GM18951 (cell line): ENCODE data around the gene PTPRR.

Source experiments
- POLR2A ChIP-seq: IDR thresholded peaks from 4 replicates; pipeline ENCODE4 v1.6.1; 2011; ENCODE audit warnings: mild to moderate bottlenecking; ENCODE audit not compliant: insufficient read length, insufficient read depth; ENCODE audit errors: extremely low read depth
- in situ Hi-C: fragments of 300-500 bp; cut with MboI; formaldehyde crosslinking; loops from one replicate; pipeline ENCODE4 v1.12.0; 2022; ENCODE audit warnings: low sequenced_read_pairs, mixed read lengths, inconsistent platforms; ENCODE audit not compliant: unreplicated experiment

PTPRR gene

DNA sequence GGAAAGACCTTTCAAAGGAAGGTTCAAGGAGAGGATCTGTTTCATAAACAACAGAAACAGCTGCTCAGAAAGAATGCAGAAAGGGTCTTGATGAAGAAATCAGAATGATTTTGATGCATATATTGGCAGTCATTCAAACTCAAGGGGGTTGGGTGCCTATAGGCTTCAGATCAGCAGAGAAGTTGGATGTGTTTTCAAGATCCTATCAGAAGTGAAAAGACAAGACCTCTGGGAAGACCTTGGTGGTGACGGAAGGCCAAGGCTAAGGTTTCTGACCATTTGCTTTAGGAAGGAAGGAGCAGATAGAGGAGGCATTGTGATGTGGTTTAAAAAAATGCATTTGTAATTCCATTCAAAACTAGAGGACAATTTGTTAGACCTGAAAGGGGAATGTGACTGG is 268.1 kb downstream of the PTPRR start:
- in situ Hi-C loops = no loop called here
- TF ChIP-seq POLR2A = no peak

DNA sequence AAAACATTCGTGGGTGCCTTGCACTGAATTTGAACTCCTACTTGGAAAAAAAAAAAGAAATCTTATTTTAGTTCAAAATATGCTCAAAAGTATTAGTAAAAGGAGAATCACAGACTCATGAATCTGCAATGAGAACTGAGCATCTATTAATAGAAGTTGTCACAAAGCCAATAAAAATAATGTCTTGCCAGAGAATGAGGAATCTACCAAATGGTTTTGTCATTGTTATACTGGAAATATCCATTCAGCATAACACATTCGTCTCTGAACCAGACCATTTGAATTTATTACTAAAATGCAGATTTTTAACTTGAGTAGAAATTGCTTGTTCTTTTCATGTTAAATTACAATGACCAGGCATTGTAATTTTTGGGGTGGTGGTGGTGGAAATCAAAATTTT is 271.7 kb downstream of the PTPRR start:
- in situ Hi-C loops = no loop called here

DNA sequence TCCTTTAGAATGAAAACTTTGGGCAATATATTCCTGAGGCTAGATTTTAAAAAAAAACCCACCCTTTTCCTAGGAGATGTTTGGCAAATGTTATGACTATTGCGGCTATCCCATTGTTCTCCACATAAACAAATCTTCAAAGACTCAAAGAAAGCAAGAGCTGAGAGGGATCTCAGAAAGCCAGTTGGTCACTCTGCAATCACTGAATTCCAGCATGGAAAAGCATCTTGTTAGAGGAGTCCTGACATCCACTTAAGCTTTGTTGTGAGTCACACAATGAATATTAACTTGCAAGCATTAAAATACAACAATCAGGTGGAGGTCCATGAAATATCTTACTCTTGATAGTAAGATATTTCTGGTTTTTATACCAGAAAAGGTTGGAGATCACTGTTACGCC is 272.3 kb downstream of the PTPRR start:
- no peak for TF ChIP-seq POLR2A
- in situ Hi-C loops = no loop called here

More for the DNA sequence above, 271.7 kb downstream of the PTPRR start:
- TF ChIP-seq POLR2A = no peak

DNA sequence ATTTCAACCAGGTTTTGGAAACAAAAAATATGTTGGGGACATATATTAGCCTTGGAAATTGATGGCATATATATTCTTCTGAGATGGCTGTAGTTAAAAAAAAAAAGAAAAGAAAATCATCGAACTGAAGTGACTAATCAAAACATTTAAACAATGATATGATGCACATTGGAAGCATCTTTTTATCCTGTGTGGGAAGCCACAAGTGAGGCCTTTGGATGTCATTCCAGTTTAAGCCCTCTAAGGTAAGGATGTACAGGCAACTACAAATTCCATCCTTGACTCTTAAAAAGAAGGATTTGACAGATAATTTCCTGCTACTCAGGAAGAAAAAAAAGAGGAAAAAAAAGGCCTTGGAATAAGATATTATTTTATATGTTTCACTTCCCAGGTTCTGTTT is 273.7 kb downstream of the PTPRR start:
- in situ Hi-C loops = no loop called here
- no peak for TF ChIP-seq POLR2A

DNA sequence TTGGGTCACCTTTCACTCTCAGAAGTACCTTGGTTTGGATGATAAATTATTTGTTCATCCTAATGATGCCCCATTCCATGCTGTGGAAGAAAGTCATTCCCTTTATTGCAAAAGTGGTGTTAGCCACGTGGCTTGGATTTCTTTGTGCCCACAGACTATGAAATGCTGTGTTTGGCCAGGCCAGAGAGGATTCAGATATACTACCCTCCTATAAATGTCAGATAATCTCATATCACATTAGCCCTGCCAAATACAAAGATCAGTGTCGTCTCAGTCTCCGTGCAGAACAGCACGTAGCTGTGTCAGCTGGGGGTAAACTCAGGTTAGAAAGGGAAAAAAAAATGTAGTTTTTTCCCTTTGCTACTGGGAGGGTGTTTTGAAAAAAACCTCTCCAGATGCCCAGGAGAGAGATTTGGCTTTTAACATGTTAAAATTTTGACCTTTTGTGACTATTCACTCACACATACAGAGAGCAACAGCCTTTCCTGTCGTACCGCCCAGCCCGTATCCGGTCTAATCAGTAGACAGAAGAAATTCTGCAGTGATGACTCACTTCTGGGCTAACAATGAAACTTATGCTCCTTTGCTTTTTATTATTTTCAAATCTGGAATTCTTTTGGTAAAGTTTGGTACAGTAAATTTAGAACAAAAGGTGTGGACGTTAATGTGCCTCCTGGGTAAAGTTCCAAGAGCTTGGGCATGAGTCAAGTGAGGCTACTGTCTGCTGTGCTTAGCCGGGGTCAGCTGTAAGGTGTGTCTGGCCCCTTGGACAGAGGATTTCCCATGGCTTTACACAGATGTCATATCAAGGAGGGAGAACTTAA is 274.8 kb downstream of the PTPRR start:
- in situ Hi-C loops = no loop called here
- no peak for TF ChIP-seq POLR2A

DNA sequence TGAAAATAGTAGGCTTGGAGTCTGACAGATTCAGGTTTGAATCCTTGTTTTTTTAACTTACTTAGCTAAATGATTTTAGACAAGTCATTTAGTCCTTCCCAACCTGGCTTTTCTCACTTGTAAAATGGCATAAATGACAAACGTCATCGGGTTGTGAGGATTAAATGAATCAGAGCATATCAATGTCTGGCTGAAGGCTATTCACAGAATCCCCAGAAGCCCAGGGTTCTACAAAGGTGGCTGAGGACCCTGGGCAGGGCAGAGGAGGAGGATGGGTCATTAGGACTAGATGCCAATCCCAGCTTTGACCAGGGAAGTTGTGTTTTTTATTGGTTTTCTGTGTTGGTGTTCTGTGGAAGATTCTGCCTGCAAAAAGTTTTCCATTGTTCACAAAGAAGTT is 275.7 kb downstream of the PTPRR start:
- no peak for TF ChIP-seq POLR2A
- in situ Hi-C loops = no loop called here

DNA sequence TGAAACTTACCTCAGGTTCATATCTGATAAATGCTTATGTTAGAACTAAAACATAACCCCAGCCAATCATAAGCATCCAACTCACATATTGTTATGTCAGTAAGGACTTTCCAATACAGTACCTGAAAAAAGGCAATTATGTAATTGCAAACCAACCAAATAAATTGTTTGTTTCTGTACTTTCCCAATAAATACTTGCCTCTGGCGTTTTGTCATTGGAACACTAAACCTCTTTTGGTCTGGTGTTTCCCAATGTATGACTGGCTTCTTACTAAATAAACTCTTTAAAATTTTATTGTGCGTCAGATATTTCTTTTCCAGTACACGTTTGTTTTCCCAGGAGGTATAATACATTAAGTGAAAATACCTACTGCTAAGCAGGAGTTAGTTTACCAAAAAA is 276.6 kb downstream of the PTPRR start:
- in situ Hi-C loops = no loop called here
- TF ChIP-seq POLR2A = no peak

DNA sequence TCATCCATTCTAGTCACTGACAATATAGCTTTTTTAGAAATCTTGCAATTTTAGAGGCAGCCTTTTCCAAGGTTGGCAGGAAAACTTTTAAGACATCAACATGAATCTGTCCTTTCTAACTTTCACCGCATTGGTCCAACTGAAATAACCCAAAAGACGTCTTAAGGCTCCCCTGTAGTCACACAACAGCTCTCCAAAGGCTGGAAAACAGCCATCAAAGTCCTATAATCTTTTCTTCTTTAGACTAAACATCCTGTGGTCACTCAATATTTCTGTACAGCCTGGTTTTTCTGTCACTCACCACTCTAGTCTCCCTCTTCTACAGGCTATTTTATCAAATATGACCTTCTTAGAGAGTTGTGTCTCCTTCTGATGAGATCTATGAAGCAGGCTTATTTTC is 278.8 kb downstream of the PTPRR start:
- TF ChIP-seq POLR2A = no peak
- in situ Hi-C loops = no loop called here

DNA sequence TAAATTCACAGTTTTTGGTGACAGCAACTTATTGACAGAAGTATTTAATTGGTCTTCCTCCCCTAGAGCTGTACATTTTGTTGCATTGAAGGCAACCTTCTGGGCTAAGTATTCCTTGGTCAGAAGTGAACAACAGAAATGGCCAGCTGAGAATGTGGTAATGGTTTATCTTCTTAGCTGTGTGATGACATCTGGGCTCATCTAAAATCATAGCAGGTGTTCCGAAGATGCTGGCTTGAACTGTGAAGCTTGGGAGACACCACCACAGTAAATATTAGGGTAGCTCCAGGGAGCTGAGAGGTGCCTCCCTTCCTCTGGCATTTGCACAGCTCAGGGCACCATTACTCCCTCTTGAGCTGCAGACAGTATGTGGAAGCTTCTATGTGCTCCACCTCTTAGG is 279.6 kb downstream of the PTPRR start:
- no peak for TF ChIP-seq POLR2A
- in situ Hi-C loops = no loop called here

DNA sequence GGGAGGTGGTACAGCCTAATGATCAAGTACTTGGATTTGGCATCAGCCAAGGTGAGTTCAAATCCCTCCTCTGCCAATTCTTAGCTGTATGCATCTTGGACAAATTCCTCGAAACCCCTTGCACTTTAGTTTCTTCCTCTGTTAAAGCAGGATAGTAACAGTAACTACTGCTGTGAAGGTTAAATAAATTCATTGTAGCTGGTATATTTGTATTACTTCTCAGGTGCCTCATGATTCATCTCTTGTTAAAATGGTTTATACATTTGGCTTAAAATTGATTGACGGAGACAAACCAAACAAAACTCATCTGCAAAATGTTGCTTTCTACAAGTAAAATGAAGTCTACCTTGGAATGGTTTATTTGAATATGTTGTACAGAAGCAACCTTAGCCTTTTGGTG is 281.0 kb downstream of the PTPRR start:
- in situ Hi-C loops = no loop called here
- TF ChIP-seq POLR2A = no peak

DNA sequence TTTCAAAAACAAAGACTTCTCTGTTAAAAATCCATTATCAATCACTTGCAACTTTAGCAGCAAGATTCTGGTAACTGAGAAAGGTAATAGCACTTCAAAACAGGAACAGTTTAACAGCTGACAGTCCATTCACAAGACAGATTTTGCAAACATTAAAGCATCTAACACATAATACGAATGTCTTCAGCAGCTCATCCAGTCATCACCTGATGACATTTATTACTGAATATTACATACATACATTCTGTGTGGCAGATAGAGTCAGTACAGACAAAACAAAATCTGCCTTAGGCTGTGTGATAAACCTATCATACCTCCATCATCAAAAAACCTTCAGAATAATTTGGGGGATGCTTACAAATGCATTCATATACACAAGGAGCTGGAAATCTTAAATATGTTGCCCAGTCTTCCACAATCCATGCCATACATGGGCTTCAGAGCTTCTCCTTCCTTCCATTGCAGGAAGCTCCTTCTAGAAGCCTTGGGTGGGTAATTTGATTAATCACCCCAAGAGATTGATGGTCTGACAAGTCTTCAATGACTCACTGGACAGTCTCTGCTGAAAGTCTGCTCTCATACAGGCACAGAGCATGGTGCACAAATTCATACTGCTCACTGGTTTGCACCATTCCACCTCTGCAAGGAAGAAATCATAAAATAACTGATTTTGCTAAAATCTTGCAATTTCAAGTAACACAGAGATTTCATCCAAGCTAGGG is 281.7 kb downstream of the PTPRR start:
- in situ Hi-C loops = no loop called here
- no peak for TF ChIP-seq POLR2A

DNA sequence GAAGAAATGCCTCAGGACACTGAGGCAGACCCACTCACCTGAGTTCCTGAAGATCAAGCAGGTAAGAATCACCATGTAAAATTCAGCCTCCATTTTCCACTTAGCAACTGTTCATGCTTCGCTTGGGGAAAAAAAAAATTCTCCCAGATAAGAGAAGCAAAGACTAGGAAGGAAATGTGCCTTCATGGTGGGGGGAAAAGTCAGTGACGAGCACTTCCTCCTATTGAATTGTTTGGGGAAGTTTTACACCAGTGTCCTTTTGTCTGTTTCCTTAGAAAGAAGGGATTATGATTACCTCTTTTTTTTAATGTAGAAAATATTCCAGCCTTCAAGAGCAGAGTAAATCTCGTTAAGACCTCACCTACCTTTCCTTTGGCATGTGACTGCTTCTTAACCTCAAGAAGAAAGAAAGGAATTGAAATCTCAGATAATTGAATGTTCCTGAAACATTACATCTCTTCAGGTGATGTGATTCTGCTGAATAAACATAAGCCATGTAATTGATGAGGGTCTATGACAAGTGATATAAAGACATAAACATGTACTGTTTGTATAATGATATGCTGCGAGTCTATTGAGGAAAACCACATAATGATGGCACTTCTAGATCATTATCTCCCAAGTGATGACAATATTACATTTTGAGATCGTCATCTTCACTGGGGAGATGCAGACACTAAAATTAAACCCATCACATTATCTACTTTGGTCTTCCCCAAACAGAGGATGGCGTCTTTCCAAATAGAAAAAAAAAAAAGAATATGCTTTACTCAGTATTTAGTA is 283.0 kb downstream of the PTPRR start, which contains the start of gene PTPRB:
PTPRB (minus strand) TSS at position 127 of the 783 bp plus-strand sequence; CDS start at position 93, 34 bp downstream.
- in situ Hi-C loops = no loop called here
- TF ChIP-seq POLR2A = no peak

DNA sequence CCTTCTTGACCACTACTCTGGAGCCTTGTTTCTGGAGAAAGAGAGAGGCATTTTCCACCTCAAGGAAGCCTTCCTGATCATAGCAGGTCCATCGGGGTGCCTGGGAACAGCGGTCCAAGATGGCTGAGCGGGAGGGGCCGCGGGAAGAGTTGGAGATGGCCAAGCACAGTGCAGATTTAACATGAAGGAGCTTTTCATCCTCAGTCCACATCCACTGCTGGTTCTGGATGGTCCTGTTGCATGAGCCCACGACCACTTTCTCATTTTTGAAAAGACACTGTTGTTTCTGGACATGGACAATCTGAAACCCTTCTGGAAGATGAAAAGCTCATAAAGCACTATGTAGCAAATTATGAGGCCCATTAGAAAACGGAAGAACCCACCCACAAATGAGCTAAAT is 284.8 kb downstream of the PTPRR start:
- TF ChIP-seq POLR2A = no peak
- in situ Hi-C loops = no loop called here
